22Rv1 (cell line): ENCODE results near the gene DNAH1.

Experiments
- CTCF ChIP-seq: fragments of 450-650 bp; IDR thresholded peaks from 2 replicates; pipeline ENCODE4 v1.5.1; 2017; ENCODE audit warnings: mild to moderate bottlenecking
- ZFX ChIP-seq: fragments of 450-650 bp; IDR thresholded peaks from 2 replicates; pipeline ENCODE4 v1.6.1; 2017; ENCODE audit warnings: antibody characterized with exemption, borderline replicate concordance

GRCh38 chr3:52399593-52399992 lies 83.5 kb downstream of the DNAH1 start:
- TF ChIP-seq CTCF: no peak
- no peak for TF ChIP-seq ZFX
